Ectodermal cell (in vitro differentiated cells): ENCODE results near the gene ARMS2.

Experiments
- H3K27ac ChIP-seq: 2 replicates; pipeline ENCODE4 v1.7.0; 2013; ENCODE audit warnings: mild to moderate bottlenecking, low read depth, low read length; ENCODE audit not compliant: insufficient read depth, poor library complexity, severe bottlenecking
- H3K27me3 ChIP-seq: 2 replicates; pipeline ENCODE4 v1.7.0; 2013; ENCODE audit warnings: mild to moderate bottlenecking, low read length; ENCODE audit not compliant: insufficient read depth, control insufficient read depth, poor library complexity, severe bottlenecking
- H3K36me3 ChIP-seq: one replicate; pipeline ENCODE4 v1.7.0; 2013; ENCODE audit warnings: low read length; ENCODE audit not compliant: control insufficient read depth, insufficient read depth
- H3K4me1 ChIP-seq: one replicate; pipeline ENCODE4 v1.7.0; 2013; ENCODE audit warnings: low read length; ENCODE audit not compliant: control insufficient read depth, insufficient read depth
- H3K4me3 ChIP-seq: 2 replicates; pipeline ENCODE4 v1.7.0; 2013; ENCODE audit warnings: low read depth, low read length, control low read depth; ENCODE audit not compliant: insufficient read depth
- H3K9me3 ChIP-seq: 2 replicates; pipeline ENCODE4 v1.7.0; 2013; ENCODE audit warnings: mild to moderate bottlenecking, low read length, moderate library complexity; ENCODE audit not compliant: control insufficient read depth
- WGBS, 2 experiments: methylation state at CpG; one replicate each; pipeline ENCODE4 v1.1.7; 2013; ENCODE audit warnings: missing lambda C conversion rate in 2 of 2; 5-methylcytosine and 5-hydroxymethylcytosine counted together

The ARMS2 gene

DNA sequence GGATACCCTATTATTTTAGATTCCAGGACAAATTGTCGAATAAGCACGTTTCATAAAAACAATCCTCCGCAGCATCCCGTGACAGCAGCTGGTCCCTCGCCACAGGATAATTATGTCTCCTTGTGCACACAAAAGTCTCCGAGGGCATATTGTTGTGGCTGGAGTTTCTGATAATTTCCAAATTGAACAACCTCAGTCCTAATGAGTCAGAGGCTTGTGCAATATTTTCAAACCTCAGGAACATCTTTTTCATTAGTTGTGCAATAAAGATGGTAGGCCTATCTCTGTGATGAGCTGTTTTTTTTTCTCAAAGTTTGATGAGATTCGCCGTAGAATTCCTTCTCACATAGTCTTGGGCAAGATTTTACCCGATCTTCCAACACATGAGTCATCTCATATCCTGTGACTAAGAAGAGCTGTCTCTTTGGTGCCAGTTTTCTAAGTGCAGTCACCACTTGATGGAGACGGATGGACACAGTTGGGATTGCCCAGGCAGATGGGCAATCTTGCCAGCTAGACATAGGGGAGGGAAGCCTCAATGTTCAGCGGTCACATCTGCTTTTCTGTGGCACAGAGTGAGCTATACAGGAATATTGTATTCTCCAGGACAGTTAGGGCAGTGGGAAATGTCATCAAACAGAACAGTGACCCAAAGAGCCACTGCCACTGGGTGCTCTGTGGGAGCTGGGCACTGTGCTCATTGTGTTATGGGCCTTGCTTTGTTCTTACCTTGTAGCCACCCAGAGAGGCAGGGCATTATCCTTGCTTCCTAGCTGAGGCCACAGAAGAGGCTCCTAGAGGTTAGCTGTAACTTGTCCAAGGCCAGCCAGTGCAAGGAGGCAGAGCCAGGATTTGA is 14.7 kb downstream of the ARMS2 start:
- no peaks in the 10 kb centered on the region for H3K4me1 ChIP-seq
- WGBS, 2 experiments, result 93 to 95% methylated on average over 11 of the region's 11 CpGs
- no peaks in the 10 kb centered on the region for H3K9me3 ChIP-seq
- no peak overlapping the region for H3K4me3 ChIP-seq
- no peaks in the 10 kb centered on the region for H3K36me3 ChIP-seq
- no peak overlapping the region for H3K27ac ChIP-seq
- H3K27me3 ChIP-seq, result peaks cover 18% of the 10 kb centered on the region

- H3K27ac ChIP-seq, result no peak overlapping the region
- peaks cover under 1% of the 10 kb centered on the region for H3K4me1 ChIP-seq
- 92 to 95% methylated on average over 4 of the region's 4 CpGs for WGBS, 2 experiments
- H3K27me3 ChIP-seq, result peaks cover 11% of the 10 kb centered on the region
- no peaks in the 10 kb centered on the region for H3K36me3 ChIP-seq
- no peak overlapping the region for H3K4me3 ChIP-seq
- H3K9me3 ChIP-seq, result no peaks in the 10 kb centered on the region
These were observed 15.4 kb downstream of the ARMS2 start for GRCh38 chr10:122469848-122470247.

- Histone ChIP-seq H3K9me3 (no peaks in the 10 kb centered on the region), H3K4me1 (peaks cover 15% of the 10 kb centered on the region), H3K36me3 (no peaks in the 10 kb centered on the region), H3K27me3 (no peaks in the 10 kb centered on the region), H3K27ac (no peak overlapping the region), H3K4me3 (no peak overlapping the region)
- 92 to 97% methylated on average over 3 to 4 of the region's 4 CpGs for WGBS, 2 experiments
These were observed 17.2 kb downstream of the ARMS2 start for GRCh38 chr10:122471531-122472177.

- Histone ChIP-seq H3K36me3 (no peaks in the 10 kb centered on the region), H3K4me3 (no peak overlapping the region), H3K27ac (no peak overlapping the region), H3K4me1 (peaks cover 15% of the 10 kb centered on the region), H3K9me3 (no peaks in the 10 kb centered on the region), H3K27me3 (no peaks in the 10 kb centered on the region)
- 89 to 93% methylated on average over 7 to 8 of the region's 8 CpGs for WGBS, 2 experiments
These were observed 18.7 kb downstream of the ARMS2 start for GRCh38 chr10:122473116-122473515.

- peaks cover 15% of the 10 kb centered on the region for H3K4me1 ChIP-seq
- WGBS, 2 experiments, result 82 to 83% methylated on average over 15 of the region's 15 CpGs
- no peak overlapping the region for H3K27ac ChIP-seq
These were observed 19.8 kb downstream of the ARMS2 start for GRCh38 chr10:122474131-122474818.

GRCh38 chr10:122475100-122475499 is 20.6 kb downstream of the ARMS2 start:
- H3K4me1 ChIP-seq, result peaks cover 15% of the 10 kb centered on the region
- H3K9me3 ChIP-seq, result no peaks in the 10 kb centered on the region
- no peaks in the 10 kb centered on the region for H3K36me3 ChIP-seq
- no peak overlapping the region for H3K27ac ChIP-seq
- 51 to 55% methylated on average over 12 of the region's 12 CpGs for WGBS, 2 experiments
- no peaks in the 10 kb centered on the region for H3K27me3 ChIP-seq
- H3K4me3 ChIP-seq, result no peak overlapping the region

More at GRCh38 chr10:122474131-122474818, 19.8 kb downstream of the ARMS2 start:
- Histone ChIP-seq H3K36me3 (no peaks in the 10 kb centered on the region), H3K9me3 (no peaks in the 10 kb centered on the region), H3K4me3 (no peak overlapping the region), H3K27me3 (no peaks in the 10 kb centered on the region)

DNA sequence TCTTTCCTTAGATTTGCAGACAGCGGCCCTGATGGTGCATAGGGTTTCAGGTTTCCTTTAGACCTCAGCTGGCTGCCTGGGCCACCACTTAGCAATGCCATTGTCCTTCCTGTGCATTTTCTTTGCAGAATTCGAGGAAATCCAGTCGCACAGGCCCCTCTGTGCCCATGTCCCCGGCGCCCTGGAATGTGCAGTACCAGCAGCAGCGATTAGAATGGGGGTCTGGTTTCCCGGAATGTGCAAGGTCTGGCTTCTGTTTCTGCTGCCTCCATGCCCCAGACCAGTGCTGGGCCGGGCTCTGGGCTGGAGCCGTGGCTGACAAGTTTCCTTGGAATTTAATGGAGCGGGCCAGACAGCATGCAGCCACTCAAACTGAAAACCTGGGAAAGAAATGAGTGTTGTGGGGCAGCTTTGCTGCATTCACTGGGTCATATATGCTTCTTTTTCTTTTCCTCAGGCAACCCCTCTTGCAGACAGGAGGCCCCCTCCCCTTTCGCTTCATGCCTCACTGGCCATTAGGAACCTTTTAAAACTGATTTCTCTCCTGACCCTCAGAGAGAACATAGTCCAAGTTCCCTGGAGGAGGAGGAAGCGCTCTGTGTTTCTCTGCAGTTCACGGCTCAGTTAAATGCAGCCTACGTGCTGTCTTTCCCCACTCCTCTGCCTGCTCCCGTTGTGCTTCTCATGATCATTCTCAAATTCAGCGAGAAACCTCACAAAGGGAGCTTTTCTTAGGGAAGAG is 21.3 kb downstream of the ARMS2 start:
- Histone ChIP-seq H3K4me1 (peaks cover 15% of the 10 kb centered on the region), H3K27ac (peak overlapping the region; percentile 39), H3K36me3 (no peaks in the 10 kb centered on the region), H3K4me3 (no peak overlapping the region), H3K27me3 (no peaks in the 10 kb centered on the region), H3K9me3 (no peaks in the 10 kb centered on the region)
- 54 to 57% methylated on average over 16 of the region's 16 CpGs for WGBS, 2 experiments

DNA sequence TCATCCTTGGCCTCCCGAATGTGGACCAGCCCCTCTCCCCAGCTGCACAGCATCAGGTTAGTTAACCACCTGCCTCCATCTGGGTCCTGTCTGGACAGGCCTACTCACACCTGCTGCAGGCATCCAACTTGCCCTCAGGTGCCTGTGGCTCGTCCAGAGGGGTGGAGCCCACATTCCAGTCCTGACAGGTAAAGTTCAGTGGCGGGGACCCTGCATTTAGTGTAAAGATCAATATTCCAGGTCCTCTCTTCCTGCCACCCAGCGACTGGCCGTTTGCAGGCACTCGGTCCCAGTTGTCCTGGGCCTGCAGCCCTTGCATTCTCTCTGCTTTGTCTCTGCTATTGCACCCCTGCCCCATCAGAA is 21.9 kb downstream of the ARMS2 start:
- 79 to 81% methylated on average over 6 of the region's 6 CpGs for WGBS, 2 experiments
- H3K4me3 ChIP-seq, result no peak overlapping the region
- H3K4me1 ChIP-seq, result peaks cover 15% of the 10 kb centered on the region
- no peak overlapping the region for H3K27ac ChIP-seq
- no peaks in the 10 kb centered on the region for H3K9me3 ChIP-seq
- H3K27me3 ChIP-seq, result no peaks in the 10 kb centered on the region
- H3K36me3 ChIP-seq, result no peaks in the 10 kb centered on the region

- no peaks in the 10 kb centered on the region for H3K36me3 ChIP-seq
- no peak overlapping the region for H3K27ac ChIP-seq
- no peak overlapping the region for H3K4me3 ChIP-seq
- H3K4me1 ChIP-seq, result peaks cover 15% of the 10 kb centered on the region
- no peaks in the 10 kb centered on the region for H3K9me3 ChIP-seq
- no peaks in the 10 kb centered on the region for H3K27me3 ChIP-seq
- WGBS, 2 experiments, result 75 to 79% methylated on average over 5 of the region's 5 CpGs
These were observed 23.0 kb downstream of the ARMS2 start for GRCh38 chr10:122477436-122477835.
